Psoas muscle (tissue), 8 donors: ENCODE results near the gene ADRM1. TPM values are rescaled to one million over a fixed set of nuclear protein-coding genes. Genes with fewer than 3 reads are reported as not detected.

Experiments
- ATAC-seq, 4 donors: fragments of 200-7000 bp; cut with Tn5 transposase; one replicate each; pipeline ENCODE4 v1.9.1; 2020; ENCODE audit warnings: moderate library complexity in 3 of 4, mild to moderate bottlenecking in 2 of 4
- DNase-seq, 2 donors: peaks; one replicate each; pipeline ENCODE4 v3.0.0-alpha.2; 2020
- H3K27ac ChIP-seq: fragments of 200-600 bp; one replicate; pipeline ENCODE4 v1.8.0; 2022
- H3K27me3 ChIP-seq, 3 donors: fragments of 200-600 bp in 1 of 3; one replicate each; pipeline versions ENCODE4 v1.6.1 to v1.8.0; 2013 to 2022; ENCODE audit warnings: low read length in 2 of 3, mild to moderate bottlenecking in 2 of 3, moderate library complexity in 1 of 3; ENCODE audit not compliant: insufficient read depth in 3 of 3
- H3K36me3 ChIP-seq, 2 donors: fragments of 200-600 bp in 1 of 2; one replicate each; pipeline versions ENCODE4 v1.6.1 to v1.8.0; 2013 to 2022; ENCODE audit warnings: low read depth in 1 of 2, mild to moderate bottlenecking in 1 of 2, moderate library complexity in 1 of 2; ENCODE audit not compliant: insufficient read depth in 1 of 2
- H3K4me1 ChIP-seq: fragments of 200-600 bp; one replicate; pipeline ENCODE4 v1.8.0; 2022
- H3K4me3 ChIP-seq: fragments of 200-600 bp; one replicate; pipeline ENCODE4 v1.8.0; 2022; ENCODE audit warnings: mild to moderate bottlenecking
- H3K9me3 ChIP-seq: fragments of 200-600 bp; one replicate; pipeline ENCODE4 v1.8.0; 2022
- CTCF ChIP-seq: fragments of 200-600 bp; IDR thresholded peaks from one replicate; pipeline ENCODE4 v1.8.0; 2022; ENCODE audit warnings: antibody characterized with exemption
- WGBS, 3 donors: extraction: QIAGEN DNeasy Blood & Tissue Kit; methylation state at CpG; one replicate each; pipeline versions ENCODE4 v1.1.6 to v1.1.7; 2013; 5-methylcytosine and 5-hydroxymethylcytosine counted together
- intact Hi-C, 2 donors: fragments of 100-400 bp; cut with DNase I; formaldehyde crosslinking; loops; one replicate each; pipeline versions ENCODE4 v1.11.0 to v1.14.2; 2022
- polyA plus RNA-seq, 3 donors: library from polyadenylated mRNA; stranded (reverse); fragments of 200-250 nt; gene quantifications; one replicate each; pipeline ENCODE4 v1.2.3, GENCODE V29; 2013
- total RNA-seq, 4 donors: library from RNA; stranded (reverse); fragmentation: NEBNext Ultra II Directional in 2 of 4; extraction: Animal tissue kit (Norgen Biotek cat#: 25700) in 2 of 4; gene quantifications; one replicate each; pipeline versions ENCODE4 v1.2.1 to v1.2.4, GENCODE V29; 2021 to 2023
- donor health status: healthy with polysubstance abuse.
- donor health status: DM: no; HTN: no; CAD: no; lungs with moderate emphysema.
- donor health status: Bipolar disorder and iron deficiency.
- donor health status: healthy.
- donor health status: DM: yes; HTN: yes; CAD: no.
- donor health status: DM: no; HTN: no; CAD: no.
- donor health status: DM: no; HTN: no; CAD: no.
- donor health status: DM: yes; HTN: yes; CAD: no.

The ADRM1 gene
- total and polyA plus RNA-seq, 7 donors, result 142 to 603 (median 280) TPM

GRCh38 chr20:62331347-62331746 lies 28.6 kb downstream of the ADRM1 start:
- ATAC-seq, result no peak
- intact Hi-C loops, result no loop called here
- H3K27ac ChIP-seq, result no peak overlapping the region

GRCh38 chr20:62332421-62332820 lies 29.6 kb downstream of the ADRM1 start:
- no peaks in the 10 kb centered on the region for H3K9me3 ChIP-seq
- no peak overlapping the region for H3K27ac ChIP-seq
- intact Hi-C loops, result no loop called here
- DNase-seq (peak in 1 of 2 donors; percentile 13), ATAC-seq (no peak)
- no peaks in the 10 kb centered on the region for H3K4me1 ChIP-seq
- H3K4me3 ChIP-seq, result no peak overlapping the region
- WGBS, 3 donors, result 79 to 93% (median 86%) methylated on average over 9 to 16 of the region's 16 CpGs
- TF ChIP-seq CTCF, result no peak
- H3K36me3 ChIP-seq, result peaks cover 0 to 81% of the 10 kb centered on the region in 2 donors
- H3K27me3 ChIP-seq, result no peaks in the 10 kb centered on the region

More at GRCh38 chr20:62331347-62331746, 28.6 kb downstream of the ADRM1 start:
- DNase-seq, result peak in 1 of 2 donors; percentile 11
- H3K4me3 ChIP-seq, result no peak overlapping the region
- H3K27me3 ChIP-seq, result no peaks in the 10 kb centered on the region
- TF ChIP-seq CTCF, result no peak
- H3K36me3 ChIP-seq, result peaks cover 0 to 83% of the 10 kb centered on the region in 2 donors
- no peaks in the 10 kb centered on the region for H3K9me3 ChIP-seq
- no peaks in the 10 kb centered on the region for H3K4me1 ChIP-seq
- 93 to 97% (median 97%) methylated on average over 19 of the region's 19 CpGs for WGBS, 3 donors

GRCh38 chr20:62332989-62333819 lies 30.4 kb downstream of the ADRM1 start:
- Histone ChIP-seq H3K4me3 (no peak overlapping the region), H3K9me3 (no peaks in the 10 kb centered on the region), H3K36me3 (peaks cover 0 to 81% of the 10 kb centered on the region in 2 donors), H3K4me1 (no peaks in the 10 kb centered on the region), H3K27me3 (no peaks in the 10 kb centered on the region), H3K27ac (no peak overlapping the region)
- intact Hi-C loops, result no loop called here
- 93 to 95% (median 94%) methylated on average over 21 to 34 of the region's 34 CpGs for WGBS, 3 donors
- ATAC-seq (peak in 1 of 4 donors; percentile 3), DNase-seq (peak in 1 of 2 donors; percentile 8)
- no peak for TF ChIP-seq CTCF

- no peaks in the 10 kb centered on the region for H3K9me3 ChIP-seq
- TF ChIP-seq CTCF, result no peak
- DNase-seq (peak in 1 of 2 donors; percentile 15), ATAC-seq (no peak)
- H3K27ac ChIP-seq, result no peak overlapping the region
- H3K4me3 ChIP-seq, result no peak overlapping the region
- 79 to 88% (median 85%) methylated on average over 32 to 37 of the region's 37 CpGs for WGBS, 3 donors
- H3K27me3 ChIP-seq, result no peaks in the 10 kb centered on the region
- intact Hi-C loops, result no loop called here
- peaks cover 0 to 76% of the 10 kb centered on the region in 2 donors for H3K36me3 ChIP-seq
- no peaks in the 10 kb centered on the region for H3K4me1 ChIP-seq
These were observed 31.2 kb downstream of the ADRM1 start for GRCh38 chr20:62333820-62334595.
